SK-N-SH (cell line): ENCODE data around the gene PTPA. TPM values are rescaled to one million over a fixed set of nuclear protein-coding genes. Genes with fewer than 3 reads are reported as not detected.

Experiments used
- CTCF ChIA-PET: fragments of 300-600, 350-600 bp; formaldehyde crosslinking; extraction: SDS; loops from one replicate; lab custom pipeline; 2021; lab: Yijun Ruan, JAX
- POLR2A ChIA-PET: fragments of 350-600 bp; sonication (Branson Sonifier 250); formaldehyde crosslinking; extraction: SDS; loops from one replicate; lab custom pipeline; 2020; ENCODE audit warnings: antibody characterized with exemption, inconsistent platforms; lab: Yijun Ruan, JAX
- DNase-seq: peaks from one replicate; pipeline ENCODE4 v3.0.0; 2012
- H2AFZ ChIP-seq: fragments of 200-600 bp; sonication (generic); 2 replicates; pipeline ENCODE4 v1.8.1; 2016; ENCODE audit warnings: antibody characterized with exemption, mild to moderate bottlenecking, low read depth
- H3F3A ChIP-seq: fragments of 200-600 bp; sonication (generic); replicated peaks from 2 replicates; pipeline ENCODE3; 2016; ENCODE audit warnings: antibody characterized with exemption, mild to moderate bottlenecking; ENCODE audit not compliant: insufficient read depth
- H3K27ac ChIP-seq, 2 experiments: fragments of 200-500 bp in 1 of 2; fragments of 200-600 bp in 1 of 2; sonication (Bioruptor generic) in 1 of 2; sonication (generic), shearing (Covaris generic) in 1 of 2; 2 replicates each; pipeline versions ENCODE4 v1.5.1 to v1.6.1; 2014 to 2016; ENCODE audit warnings: low read depth in 2 of 2, inconsistent platforms in 1 of 2, low read length in 1 of 2, mild to moderate bottlenecking in 1 of 2, mixed read lengths in 1 of 2
- H3K27me3 ChIP-seq: fragments of 200-600 bp; sonication (generic), shearing (Covaris generic); 2 replicates; pipeline ENCODE4 v1.6.1; 2016; ENCODE audit warnings: mixed run types; ENCODE audit not compliant: insufficient read depth
- H3K36me3 ChIP-seq, 2 experiments: fragments of 200-500 bp in 1 of 2; fragments of 200-600 bp in 1 of 2; sonication (Bioruptor generic) in 1 of 2; sonication (generic) in 1 of 2; replicated peaks in 1 of 2; 2 replicates each; pipeline versions ENCODE3 to v1.5.1; 2014 to 2016; ENCODE audit warnings: low read length in 1 of 2, mild to moderate bottlenecking in 1 of 2; ENCODE audit not compliant: insufficient read depth in 2 of 2, control insufficient read depth in 1 of 2
- H3K4me1 ChIP-seq, 2 experiments: fragments of 200-500 bp in 1 of 2; fragments of 200-600 bp in 1 of 2; sonication (Bioruptor generic) in 1 of 2; sonication (generic), shearing (Covaris generic) in 1 of 2; 2 replicates each; pipeline versions ENCODE4 v1.5.1 to v1.6.1; 2014 to 2016; ENCODE audit warnings: low read depth in 1 of 2, low read length in 1 of 2, mixed run types in 1 of 2; ENCODE audit not compliant: insufficient read depth in 2 of 2, control insufficient read depth in 1 of 2
- H3K4me2 ChIP-seq: fragments of 200-600 bp; sonication (generic), shearing (Covaris generic); 2 replicates; pipeline ENCODE4 v1.6.1; 2017; ENCODE audit warnings: mixed run types
- H3K4me3 ChIP-seq, 2 experiments: fragments of 200-500 bp in 1 of 2; fragments of 200-600 bp in 1 of 2; sonication (Bioruptor generic) in 1 of 2; sonication (generic), shearing (Covaris generic) in 1 of 2; 2 replicates each; pipeline versions ENCODE4 v1.5.1 to v1.8.1; 2014 to 2016; ENCODE audit warnings: low read depth in 2 of 2, inconsistent platforms in 1 of 2, low read length in 1 of 2, mild to moderate bottlenecking in 1 of 2, mixed read lengths in 1 of 2, moderate library complexity in 1 of 2
- H3K79me2 ChIP-seq: fragments of 200-600 bp; sonication (generic); 2 replicates; pipeline ENCODE4 v1.8.1; 2017; ENCODE audit warnings: mild to moderate bottlenecking; ENCODE audit not compliant: insufficient read depth
- H3K9ac ChIP-seq: fragments of 200-600 bp; sonication (generic); 2 replicates; pipeline ENCODE4 v1.6.1; 2017; ENCODE audit warnings: mixed run types
- H3K9me2 ChIP-seq: fragments of 200-600 bp; sonication (generic); 2 replicates; pipeline ENCODE4 v1.6.1; 2017; ENCODE audit warnings: mixed run types
- H3K9me3 ChIP-seq: fragments of 200-600 bp; sonication (generic); 2 replicates; pipeline ENCODE4 v1.6.1; 2017; ENCODE audit warnings: mixed run types, mild to moderate bottlenecking, moderate library complexity
- H4K20me1 ChIP-seq: fragments of 200-600 bp; sonication (generic); 2 replicates; pipeline ENCODE4 v1.6.1; 2017; ENCODE audit warnings: mild to moderate bottlenecking, mixed run types; ENCODE audit not compliant: insufficient read depth
- CHD2 ChIP-seq: fragments of 150-350 bp; IDR thresholded peaks from 2 replicates; pipeline ENCODE4 v1.6.1; 2018; ENCODE audit warnings: low read length; ENCODE audit not compliant: partially characterized antibody
- EP300 ChIP-seq, 2 experiments: IDR thresholded peaks; 2 replicates each; pipeline versions ENCODE4 v1.4.0 to v1.6.1; 2012; ENCODE audit warnings: borderline replicate concordance in 1 of 2, low read depth in 1 of 2, low read length in 1 of 2
- FOXM1 ChIP-seq: IDR thresholded peaks from 2 replicates; pipeline ENCODE4 v1.4.0; 2012; ENCODE audit warnings: low read depth, mild to moderate bottlenecking
- GABPA ChIP-seq: IDR thresholded peaks from 2 replicates; pipeline ENCODE4 v1.4.0; 2012; ENCODE audit warnings: low read depth, mild to moderate bottlenecking
- MEF2A ChIP-seq: IDR thresholded peaks from 2 replicates; pipeline ENCODE4 v1.4.0; 2012; ENCODE audit warnings: low read depth, borderline replicate concordance
- NFIC ChIP-seq: IDR thresholded peaks from 2 replicates; pipeline ENCODE4 v1.4.0; 2012; ENCODE audit warnings: borderline replicate concordance
- RAD21 ChIP-seq: IDR thresholded peaks from 2 replicates; pipeline ENCODE4 v1.6.1; 2012; ENCODE audit warnings: mild to moderate bottlenecking, low read length
- SIN3A ChIP-seq: IDR thresholded peaks from 2 replicates; pipeline ENCODE4 v1.6.1; 2012; ENCODE audit warnings: low read depth, mild to moderate bottlenecking, low read length, moderate library complexity, borderline replicate concordance
- SMC3 ChIP-seq: IDR thresholded peaks from 2 replicates; pipeline ENCODE4 v1.6.1; 2012; ENCODE audit warnings: low read depth, low read length, improper control_type of control experiment
- TAF1 ChIP-seq: IDR thresholded peaks from 2 replicates; pipeline ENCODE4 v1.6.1; 2012; ENCODE audit warnings: low read depth, mild to moderate bottlenecking, low read length, moderate library complexity, borderline replicate concordance
- TCF12 ChIP-seq: IDR thresholded peaks from 2 replicates; pipeline ENCODE4 v1.4.0; 2012
- USF1 ChIP-seq: IDR thresholded peaks from 2 replicates; pipeline ENCODE4 v1.4.0; 2012; ENCODE audit warnings: low read depth, borderline replicate concordance
- WGBS: methylation state at CpG from one replicate; pipeline ENCODE4 v1.1.6; 2017; ENCODE audit warnings: low lambda C conversion rate; 5-methylcytosine and 5-hydroxymethylcytosine counted together
- polyA plus RNA-seq, 3 experiments: library from polyadenylated mRNA; depleted of rRNA; stranded (reverse); fragments of >200 nt; gene quantifications; 2 replicates each; pipeline ENCODE4 v1.2.3, GENCODE V29; 2012
- TF ChIP-seq, protein P1 (sequence below): fragments of 200-600 bp; sonication (generic); IDR thresholded peaks from 2 replicates; pipeline ENCODE4 v1.6.1; 2017; ENCODE audit warnings: antibody characterized with exemption, mild to moderate bottlenecking, moderate library complexity

The PTPA gene
- polyA plus RNA-seq, 1 of the 3 experiments (the other 2 are of a cell fraction), result 130 TPM

DNA sequence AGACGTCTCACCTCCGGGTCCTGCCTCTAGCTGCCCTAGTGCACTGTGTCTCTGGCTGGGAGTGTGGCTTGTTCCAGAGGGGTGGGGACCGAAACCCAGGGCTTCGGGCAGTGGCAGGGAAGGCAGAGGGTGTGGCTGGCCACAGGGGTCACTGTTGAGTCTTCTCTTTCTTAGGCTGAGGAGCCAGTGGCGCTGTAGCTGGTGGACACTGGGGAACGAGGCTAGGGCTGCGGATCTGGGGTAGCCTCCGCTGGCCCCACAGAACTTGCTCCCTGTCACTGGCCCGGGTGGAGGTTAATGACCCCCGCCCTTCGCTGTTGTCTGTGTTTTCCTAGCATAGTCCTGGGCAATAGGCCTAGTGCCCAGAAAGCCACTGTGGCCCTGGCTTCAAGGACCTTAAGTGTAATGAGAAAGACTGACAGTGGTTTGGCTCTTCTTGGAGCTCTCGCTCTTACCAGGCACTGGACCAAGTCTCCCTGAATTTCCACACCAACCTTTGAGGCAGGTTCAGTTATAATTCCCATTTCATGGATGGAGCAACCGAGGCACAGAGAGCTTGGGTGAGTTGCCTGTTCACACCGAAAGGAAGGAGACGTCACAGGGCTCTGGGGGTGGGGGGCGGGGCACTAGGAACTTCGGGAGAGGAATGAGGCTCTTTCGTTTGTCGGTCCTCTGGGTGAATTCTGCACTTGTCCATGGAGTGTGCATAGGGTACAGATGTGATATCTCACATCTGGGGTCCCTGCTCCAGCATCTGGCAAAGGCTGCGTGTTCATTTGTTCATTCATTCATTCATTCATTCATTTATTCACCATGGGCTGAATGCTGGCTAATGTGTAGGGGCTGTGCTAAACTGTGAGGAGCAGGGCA, 71.6 kb downstream of the PTPA start:
- 85% methylated on average over 13 of the region's 20 CpGs for WGBS
- ChIA-PET CTCF (interaction anchor here (0.6 to 2.3 kb wide), 4 partner anchors 9 to 59 kb away, joined by 3 to 10 read pairs (median 4); no protein-coding TSS in a partner anchor), POLR2A (interaction anchor here (1.1 kb wide), 1 partner anchor 138 kb away, joined by 3 read pairs; no protein-coding TSS in a partner anchor)
- no peak overlapping the region for H2AFZ ChIP-seq
- no peak overlapping the region for H3K27ac ChIP-seq
- H3F3A ChIP-seq, result no peaks in the 10 kb centered on the region
- no peak overlapping the region; a peak in 1 of 4 replicates for H3K4me3 ChIP-seq
- peak; percentile 65 for DNase-seq
- H3K27me3 ChIP-seq, result no peaks in the 10 kb centered on the region
- H3K9ac ChIP-seq, result no peak overlapping the region
- H3K9me2 ChIP-seq, result no peaks in the 10 kb centered on the region
- H3K4me1 ChIP-seq, result peaks cover 5 to 6% of the 10 kb centered on the region in 2 experiments; a peak in 2 of 4 replicates
- TF ChIP-seq GABPA (no peak), MEF2A (no peak), TCF12 (no peak), TAF1 (no peak), SIN3A (no peak), FOXM1 (no peak), CHD2 (no peak), EP300 (IDR thresholded peaks at IDR 0.05; ENCODE audit: borderline replicate concordance in 1 of 2, low read depth in 1 of 2, low read length in 1 of 2) (no peak), RAD21 (peak; percentile 39), NFIC (no peak)
- TF ChIP-seq, protein P1, sequence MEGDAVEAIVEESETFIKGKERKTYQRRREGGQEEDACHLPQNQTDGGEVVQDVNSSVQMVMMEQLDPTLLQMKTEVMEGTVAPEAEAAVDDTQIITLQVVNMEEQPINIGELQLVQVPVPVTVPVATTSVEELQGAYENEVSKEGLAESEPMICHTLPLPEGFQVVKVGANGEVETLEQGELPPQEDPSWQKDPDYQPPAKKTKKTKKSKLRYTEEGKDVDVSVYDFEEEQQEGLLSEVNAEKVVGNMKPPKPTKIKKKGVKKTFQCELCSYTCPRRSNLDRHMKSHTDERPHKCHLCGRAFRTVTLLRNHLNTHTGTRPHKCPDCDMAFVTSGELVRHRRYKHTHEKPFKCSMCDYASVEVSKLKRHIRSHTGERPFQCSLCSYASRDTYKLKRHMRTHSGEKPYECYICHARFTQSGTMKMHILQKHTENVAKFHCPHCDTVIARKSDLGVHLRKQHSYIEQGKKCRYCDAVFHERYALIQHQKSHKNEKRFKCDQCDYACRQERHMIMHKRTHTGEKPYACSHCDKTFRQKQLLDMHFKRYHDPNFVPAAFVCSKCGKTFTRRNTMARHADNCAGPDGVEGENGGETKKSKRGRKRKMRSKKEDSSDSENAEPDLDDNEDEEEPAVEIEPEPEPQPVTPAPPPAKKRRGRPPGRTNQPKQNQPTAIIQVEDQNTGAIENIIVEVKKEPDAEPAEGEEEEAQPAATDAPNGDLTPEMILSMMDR, result peak; percentile 50
- no peaks in the 10 kb centered on the region for H3K9me3 ChIP-seq
- no peak overlapping the region for H3K4me2 ChIP-seq
- H4K20me1 ChIP-seq, result peaks cover 2% of the 10 kb centered on the region
- no peaks in the 10 kb centered on the region for H3K36me3 ChIP-seq
- peaks cover 2% of the 10 kb centered on the region; the same call in 1 of the 2 replicates for H3K79me2 ChIP-seq

- H3F3A ChIP-seq, result no peaks in the 10 kb centered on the region
- no peaks in the 10 kb centered on the region for H3K27me3 ChIP-seq
- H4K20me1 ChIP-seq, result no peaks in the 10 kb centered on the region
- TF ChIP-seq TAF1 (no peak), USF1 (no peak), SMC3 (no peak), NFIC (no peak)
- no peaks in the 10 kb centered on the region for H3K79me2 ChIP-seq
- no peaks in the 10 kb centered on the region for H3K9me2 ChIP-seq
- H3K9ac ChIP-seq, result no peak overlapping the region
- POLR2A ChIA-PET, result no interaction called here
- H3K36me3 ChIP-seq, result no peaks in the 10 kb centered on the region
- no peak overlapping the region for H3K27ac ChIP-seq
- DNase-seq, result peak; percentile 46
- H3K4me1 ChIP-seq, result peaks cover under 1 to 2% of the 10 kb centered on the region in 2 experiments; a peak in 2 of 4 replicates
- no peak overlapping the region for H3K4me3 ChIP-seq
- CTCF ChIA-PET, result interaction anchor here (0.6 to 2.3 kb wide), 4 partner anchors 9 to 60 kb away, joined by 3 to 10 read pairs (median 4); no protein-coding TSS in a partner anchor
- WGBS, result 66% methylated on average over 5 of the region's 6 CpGs
- H3K9me3 ChIP-seq, result no peaks in the 10 kb centered on the region
- H2AFZ ChIP-seq, result no peak overlapping the region
- H3K4me2 ChIP-seq, result no peak overlapping the region
These were observed 72.4 kb downstream of the PTPA start for GRCh38 chr9:129183495-129184218.
